Activated naive CD8-positive, alpha-beta T cell treated with anti-CD3 and anti-CD28 coated beads, Interleukin-2, amount 50 U/mL, for 16 hours (primary cell): Measurements from ENCODE around the gene MMP14.
"Not testable (repeated sequence)": the region's sequence is repeated elsewhere in the genome, so short reads cannot be mapped to it uniquely, and the experiment has no call there.

Experiments used
- DNase-seq: peaks from one replicate; pipeline ENCODE4 v3.0.0-alpha.2; 2020; ENCODE audit warnings: low read depth, low spot score

Gene MMP14

GRCh38 chr14:22836301-22837113, at the start of gene MMP14:
TSS of gene MMP14 (plus strand) at chr14:22836585. CDS start at chr14:22836818, 233 bp downstream.
- no peak for DNase-seq

GRCh38 chr14:22786685-22787084, 49.7 kb upstream of the MMP14 start:
- no peak for DNase-seq

GRCh38 chr14:22791301-22791700, 45.1 kb upstream of the MMP14 start:
- DNase-seq = no peak

GRCh38 chr14:22792158-22792557, 44.2 kb upstream of the MMP14 start:
- DNase-seq = no peak

- not testable (repeated sequence) for DNase-seq
Measured at GRCh38 chr14:22793550-22793949, 42.8 kb upstream of the MMP14 start.

GRCh38 chr14:22793976-22794375, 42.4 kb upstream of the MMP14 start:
- no peak for DNase-seq

- no peak for DNase-seq
Measured at GRCh38 chr14:22794551-22794951, 41.8 kb upstream of the MMP14 start.

- DNase-seq = no peak
Measured at GRCh38 chr14:22796087-22796707, 40.2 kb upstream of the MMP14 start.

GRCh38 chr14:22797017-22797917, 39.1 kb upstream of the MMP14 start:
- DNase-seq = no peak

GRCh38 chr14:22798528-22798927, 37.9 kb upstream of the MMP14 start:
- DNase-seq = no peak

- DNase-seq = no peak
Measured at GRCh38 chr14:22800346-22800745, 36.0 kb upstream of the MMP14 start.

- DNase-seq = no peak
Measured at GRCh38 chr14:22801716-22802115, 34.7 kb upstream of the MMP14 start.

GRCh38 chr14:22802860-22803686, 33.3 kb upstream of the MMP14 start:
- DNase-seq = no peak

- no peak for DNase-seq
Measured at GRCh38 chr14:22803687-22803974, 32.8 kb upstream of the MMP14 start.

- not testable (repeated sequence) for DNase-seq
Measured at GRCh38 chr14:22805235-22805634, 31.1 kb upstream of the MMP14 start.

GRCh38 chr14:22807432-22808087, 28.8 kb upstream of the MMP14 start:
- no peak for DNase-seq

GRCh38 chr14:22808388-22809209, 27.8 kb upstream of the MMP14 start:
- DNase-seq = no peak

GRCh38 chr14:22811722-22812121, 24.7 kb upstream of the MMP14 start:
- no peak for DNase-seq

GRCh38 chr14:22812744-22813143, 23.6 kb upstream of the MMP14 start:
- no peak for DNase-seq

GRCh38 chr14:22813145-22813544, 23.2 kb upstream of the MMP14 start:
- DNase-seq = no peak
